Omental fat pad (tissue), 4 donors: ENCODE data around the gene SPAG4. TPM values are rescaled to one million over a fixed set of nuclear protein-coding genes. Genes with fewer than 3 reads are reported as not detected.

Experiments
- ATAC-seq: fragments of 150-250 bp; one replicate; pipeline ENCODE4 v1.9.1; 2016; ENCODE audit warnings: mild to moderate bottlenecking, moderate library complexity; ENCODE audit not compliant: low FRiP score
- DNase-seq: peaks from one replicate; pipeline ENCODE4 v3.0.0-alpha.2; 2019; ENCODE audit warnings: low spot score
- CTCF ChIP-seq, 3 donors: fragments of 450-650 bp; IDR thresholded peaks; one replicate each; pipeline ENCODE4 v1.5.1; 2016 to 2017; ENCODE audit warnings: antibody characterized with exemption in 3 of 3, mild to moderate bottlenecking in 3 of 3, moderate library complexity in 2 of 3
- total RNA-seq, 4 donors: library from RNA; depleted of rRNA; stranded (reverse); fragments of >200 nt; gene quantifications; one replicate each; pipeline ENCODE4 v1.1.0, GENCODE V29; 2016

The SPAG4 gene
- total RNA-seq, 4 donors from 2014 or later = 2.5 to 7.4 (median 3.1) TPM

- DNase-seq (no peak), ATAC-seq (no peak)
- no peak for TF ChIP-seq CTCF (IDR thresholded peaks at IDR 0.05)
Measured at GRCh38 chr20:35587436-35587835, 28.2 kb upstream of the SPAG4 start.

GRCh38 chr20:35588397-35588796 is 27.2 kb upstream of the SPAG4 start:
- no peak for TF ChIP-seq CTCF (IDR thresholded peaks at IDR 0.05)
- no peak for ATAC-seq
- DNase-seq = no peak

GRCh38 chr20:35592339-35592974 is 23.2 kb upstream of the SPAG4 start:
- DNase-seq (no peak), ATAC-seq (no peak)
- TF ChIP-seq CTCF (IDR thresholded peaks at IDR 0.05) = no peak

- no peak for ATAC-seq
- no peak for TF ChIP-seq CTCF (IDR thresholded peaks at IDR 0.05)
- DNase-seq = no peak
Measured at GRCh38 chr20:35595456-35595855, 20.2 kb upstream of the SPAG4 start.

GRCh38 chr20:35595901-35596300 is 19.7 kb upstream of the SPAG4 start:
- no peak for DNase-seq
- TF ChIP-seq CTCF (IDR thresholded peaks at IDR 0.05) = no peak
- no peak for ATAC-seq

- DNase-seq (no peak), ATAC-seq (no peak)
- no peak for TF ChIP-seq CTCF (IDR thresholded peaks at IDR 0.05)
Measured at GRCh38 chr20:35597186-35597585, 18.4 kb upstream of the SPAG4 start.

- ATAC-seq (no peak), DNase-seq (no peak)
- TF ChIP-seq CTCF (IDR thresholded peaks at IDR 0.05) = no peak
Measured at GRCh38 chr20:35598476-35598875, 17.2 kb upstream of the SPAG4 start.
